WERI-Rb-1 (cell line): ENCODE measurements around the gene WIPF2.
"Not testable (repeated sequence)": the region's sequence is repeated elsewhere in the genome, so short reads cannot be mapped to it uniquely, and the experiment has no call there.

Source experiments
- DNase-seq: peaks from one replicate; pipeline ENCODE4 v3.0.0-alpha.2; 2020
- H3K27ac ChIP-seq: fragments of 250-450 bp; sonication (Bioruptor Pico); 2 replicates; pipeline ENCODE4 v1.5.1; 2020; ENCODE audit warnings: mild to moderate bottlenecking, moderate library complexity
- H3K27me3 ChIP-seq: fragments of 250-450 bp; sonication (Bioruptor Pico); 2 replicates; pipeline ENCODE4 v1.5.1; 2021; ENCODE audit warnings: mild to moderate bottlenecking, low read depth, moderate library complexity; ENCODE audit not compliant: insufficient read depth, severe bottlenecking
- H3K36me3 ChIP-seq: fragments of 250-450 bp; sonication (Bioruptor Pico); 2 replicates; pipeline ENCODE4 v1.5.1; 2020; ENCODE audit warnings: mild to moderate bottlenecking, moderate library complexity
- H3K4me3 ChIP-seq: 2 replicates; pipeline ENCODE4 v1.5.1; 2011; ENCODE audit warnings: low read depth, mild to moderate bottlenecking, control low read depth, low read length
- H3K9me3 ChIP-seq: fragments of 250-450 bp; sonication (Bioruptor Pico); 2 replicates; pipeline ENCODE4 v1.5.1; 2021; ENCODE audit warnings: mild to moderate bottlenecking, moderate library complexity; ENCODE audit not compliant: severe bottlenecking
- CTCF ChIP-seq: IDR thresholded peaks from 2 replicates; pipeline ENCODE4 v1.5.1; 2011; ENCODE audit warnings: low read depth, mild to moderate bottlenecking, control low read depth, inconsistent platforms, low read length

Gene WIPF2

GRCh38 chr17:40291281-40291664 lies 72.2 kb downstream of the WIPF2 start:
- no peak for TF ChIP-seq CTCF
- Histone ChIP-seq H3K27ac (no peak overlapping the region), H3K4me3 (no peak overlapping the region)

GRCh38 chr17:40293363-40293762 lies 74.3 kb downstream of the WIPF2 start:
- no peak for DNase-seq
- peaks cover 97% of the 10 kb centered on the region for H3K36me3 ChIP-seq
- H3K4me3 ChIP-seq = no peak overlapping the region
- no peaks in the 10 kb centered on the region for H3K27me3 ChIP-seq
- H3K27ac ChIP-seq = no peak overlapping the region
- TF ChIP-seq CTCF = no peak
- H3K9me3 ChIP-seq = no peaks in the 10 kb centered on the region

More at GRCh38 chr17:40291281-40291664, 72.2 kb downstream of the WIPF2 start:
- Histone ChIP-seq H3K36me3 (peaks cover 82% of the 10 kb centered on the region), H3K9me3 (no peaks in the 10 kb centered on the region), H3K27me3 (no peaks in the 10 kb centered on the region)
- DNase-seq = no peak

GRCh38 chr17:40295488-40296436 lies 76.7 kb downstream of the WIPF2 start:
- no peaks in the 10 kb centered on the region for H3K9me3 ChIP-seq
- H3K4me3 ChIP-seq = no peak overlapping the region
- H3K36me3 ChIP-seq = peaks cover 97% of the 10 kb centered on the region
- no peaks in the 10 kb centered on the region for H3K27me3 ChIP-seq
- DNase-seq = no peak
- no peak overlapping the region for H3K27ac ChIP-seq
- no peak for TF ChIP-seq CTCF

- Histone ChIP-seq H3K36me3 (peaks cover 97% of the 10 kb centered on the region), H3K4me3 (no peak overlapping the region), H3K27me3 (no peaks in the 10 kb centered on the region), H3K9me3 (no peaks in the 10 kb centered on the region), H3K27ac (no peak overlapping the region)
- no peak for DNase-seq
- TF ChIP-seq CTCF = no peak
Observed at GRCh38 chr17:40297511-40297910, 78.4 kb downstream of the WIPF2 start.

GRCh38 chr17:40298726-40299125 lies 79.6 kb downstream of the WIPF2 start:
- H3K27me3 ChIP-seq = no peaks in the 10 kb centered on the region
- DNase-seq = no peak
- H3K4me3 ChIP-seq = no peak overlapping the region
- TF ChIP-seq CTCF = no peak
- H3K9me3 ChIP-seq = no peaks in the 10 kb centered on the region
- peaks cover 97% of the 10 kb centered on the region for H3K36me3 ChIP-seq
- H3K27ac ChIP-seq = no peak overlapping the region

- not testable (repeated sequence) for H3K4me3 ChIP-seq, H3K9me3 ChIP-seq, H3K27ac ChIP-seq, H3K27me3 ChIP-seq, DNase-seq
- peaks cover 97% of the 10 kb centered on the region for H3K36me3 ChIP-seq
Observed at GRCh38 chr17:40299159-40299757, 80.2 kb downstream of the WIPF2 start.
